HepG2 (cell line): Measurements from ENCODE around the gene AGBL1. TPM values are rescaled to one million over a fixed set of nuclear protein-coding genes. Genes with fewer than 3 reads are reported as not detected.

ENCODE experiments used
- AKNA ChIP-seq: sonication (generic); formaldehyde crosslinking; IDR thresholded peaks from 2 replicates; pipeline ENCODE4 v1.4.0; 2020; ENCODE audit warnings: missing genetic modification reagents, borderline replicate concordance
- CHD4 ChIP-seq: fragments of 200-600 bp; sonication (generic); IDR thresholded peaks from 2 replicates; pipeline ENCODE4 v1.7.0; 2017; ENCODE audit warnings: mild to moderate bottlenecking, low read length, borderline replicate concordance
- DBP ChIP-seq: sonication (generic); formaldehyde crosslinking; IDR thresholded peaks from 2 replicates; pipeline ENCODE4 v1.4.0; 2020; ENCODE audit warnings: missing genetic modification reagents; ENCODE audit errors: not compliant biosample characterization
- HOXD1 ChIP-seq: sonication (generic); formaldehyde crosslinking; IDR thresholded peaks from 2 replicates; pipeline ENCODE4 v1.5.0; 2020; ENCODE audit warnings: missing genetic modification reagents
- JUNB ChIP-seq: sonication (generic); formaldehyde crosslinking; IDR thresholded peaks from 2 replicates; pipeline ENCODE4 v1.8.0; 2022; ENCODE audit warnings: missing genetic modification reagents, mild to moderate bottlenecking, borderline replicate concordance
- NPAS2 ChIP-seq: sonication (generic); formaldehyde crosslinking; IDR thresholded peaks from 2 replicates; pipeline ENCODE4 v1.8.0; 2022; ENCODE audit warnings: mild to moderate bottlenecking, missing genetic modification reagents, borderline replicate concordance
- PITX1 ChIP-seq: sonication (generic); formaldehyde crosslinking; IDR thresholded peaks from 2 replicates; pipeline ENCODE4 v1.5.1; 2020; ENCODE audit warnings: mild to moderate bottlenecking, missing genetic modification reagents
- POLR2A ChIP-seq, 2 experiments: IDR thresholded peaks; 2 replicates each; pipeline ENCODE4 v1.6.1; 2011; ENCODE audit warnings: low read depth in 2 of 2, low read length in 2 of 2, mild to moderate bottlenecking in 1 of 2, moderate library complexity in 1 of 2; ENCODE audit not compliant: insufficient read depth in 1 of 2
- REST ChIP-seq, 2 experiments: IDR thresholded peaks; 2 replicates each; pipeline ENCODE4 v1.6.1; 2011 to 2012; ENCODE audit warnings: low read length in 2 of 2, borderline replicate concordance in 1 of 2, low read depth in 1 of 2, mild to moderate bottlenecking in 1 of 2, moderate library complexity in 1 of 2
- RNF219 ChIP-seq: sonication (generic); formaldehyde crosslinking; IDR thresholded peaks from 2 replicates; pipeline ENCODE4 v1.5.0; 2020; ENCODE audit warnings: mild to moderate bottlenecking, missing genetic modification reagents
- WIZ ChIP-seq: sonication (generic); formaldehyde crosslinking; IDR thresholded peaks from 2 replicates; pipeline ENCODE4 v1.5.1; 2020; ENCODE audit warnings: mild to moderate bottlenecking, missing genetic modification reagents
- ZBTB37 ChIP-seq: sonication (generic); formaldehyde crosslinking; IDR thresholded peaks from 2 replicates; pipeline ENCODE4 v1.4.0; 2020; ENCODE audit warnings: mild to moderate bottlenecking, missing genetic modification reagents
- ZMYM3 ChIP-seq: sonication (generic); formaldehyde crosslinking; IDR thresholded peaks from 2 replicates; pipeline ENCODE4 v1.5.1; 2020; ENCODE audit warnings: mild to moderate bottlenecking, missing genetic modification reagents
- ZNF660 ChIP-seq: sonication (generic); formaldehyde crosslinking; IDR thresholded peaks from 2 replicates; pipeline ENCODE4 v1.5.1; 2020; ENCODE audit warnings: mild to moderate bottlenecking, low read depth, missing genetic modification reagents, borderline replicate concordance
- polyA plus RNA-seq, 8 experiments: library from polyadenylated mRNA; depleted of rRNA in 3 of 8; stranded (reverse) in 7 of 8; unstranded in 1 of 8; fragments of >200 nt; fragmentation: Illumina TruSeq in 4 of 8; extraction: Trizol in 4 of 8; gene quantifications; 2 replicates each; pipeline versions ENCODE4 v1.2.1 to v1.2.3, GENCODE V29; 2011 to 2016; ENCODE audit warnings: low read depth in 4 of 8, missing spikeins in 1 of 8, mixed read lengths in 1 of 8; ENCODE audit not compliant: insufficient read depth in 1 of 8
- total RNA-seq, 5 experiments: library from RNA; depleted of rRNA; stranded (reverse); fragments of >200 nt; fragmentation: Illumina TruSeq; extraction: Trizol; gene quantifications; 2 replicates each; pipeline ENCODE4 v1.2.3, GENCODE V29; 2016; ENCODE audit warnings: low read depth in 1 of 5

AGBL1 gene
- total and polyA plus RNA-seq, 2 of the 13 experiments (the other 11 are each of a cell fraction or from before 2014, with no cell fraction given): 0.01 TPM; not detected in 1

GRCh38 chr15:86041399-86041798 lies 38.3 kb upstream of the AGBL1 start (continued):
- TF ChIP-seq AKNA (CRISPR knock-in tag) (no peak), DBP (CRISPR knock-in tag) (no peak), REST (IDR thresholded peaks at IDR 0.05; ENCODE audit: borderline replicate concordance in 1 of 2, low read depth in 1 of 2, low read length in 2 of 2) (no peak), POLR2A (IDR thresholded peaks at IDR 0.05; ENCODE audit: insufficient read depth in 1 of 2, low read depth in 2 of 2, low read length in 2 of 2) (no peak), ZBTB37 (CRISPR knock-in tag) (no peak), JUNB (no peak), CHD4 (no peak), HOXD1 (CRISPR knock-in tag) (no peak), WIZ (CRISPR knock-in tag) (no peak), NPAS2 (CRISPR knock-in tag) (no peak), ZNF660 (CRISPR knock-in tag) (no peak), PITX1 (CRISPR knock-in tag) (no peak), ZMYM3 (CRISPR knock-in tag) (no peak), RNF219 (CRISPR knock-in tag) (no peak)
